CD4-positive, alpha-beta T cell treated with Interleukin-15 for 1 hour (primary cell): Measurements from ENCODE around the gene CYP4A11.
"Not testable (repeated sequence)": the region's sequence is repeated elsewhere in the genome, so short reads cannot be mapped to it uniquely, and the experiment has no call there.

ENCODE experiments used
- DNase-seq: peaks from one replicate; pipeline ENCODE4 v3.0.0-alpha.2; 2020

The CYP4A11 gene

DNA sequence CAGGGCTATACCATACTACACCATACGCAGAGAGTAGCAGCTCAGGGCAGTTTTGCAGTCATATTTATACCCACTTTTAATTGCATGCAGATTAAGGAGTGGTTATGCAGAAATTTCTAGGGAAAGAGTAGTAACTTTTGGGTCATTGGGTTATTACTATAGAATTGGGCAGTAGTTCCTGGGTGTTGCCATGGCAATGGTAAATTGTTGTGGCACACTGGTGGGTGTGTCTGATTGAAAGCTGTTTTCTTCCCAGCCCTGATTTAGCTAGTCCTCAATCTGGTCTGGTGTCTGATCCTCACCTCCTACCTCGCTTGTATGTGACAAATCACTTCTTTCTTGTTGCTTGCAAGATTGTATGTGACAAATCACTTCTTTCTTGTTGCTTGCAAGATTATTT, 30.5 kb downstream of the CYP4A11 start:
- DNase-seq, result no peak

- DNase-seq, result no peak
Observed at GRCh38 chr1:46903481-46903880, 37.8 kb downstream of the CYP4A11 start.

DNA sequence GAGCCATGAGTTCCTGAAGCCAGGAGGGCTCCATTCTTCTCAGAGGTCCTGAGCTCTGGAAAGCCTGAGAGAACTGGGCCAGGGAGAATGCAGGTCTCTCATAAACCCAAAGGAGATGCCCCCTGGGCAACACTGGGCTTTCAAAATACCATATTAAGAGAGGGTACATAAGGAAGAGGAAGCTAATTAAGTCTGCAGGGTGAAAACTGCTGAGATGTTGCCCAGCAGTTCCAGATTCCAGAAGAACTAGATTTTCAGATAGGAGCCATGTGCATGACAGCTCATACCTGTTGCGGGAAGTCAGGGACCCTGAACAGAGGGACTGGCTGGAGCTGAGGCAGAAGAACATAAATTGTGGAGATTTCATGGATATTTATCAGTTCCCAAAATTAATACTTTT, 40.9 kb downstream of the CYP4A11 start:
- no peak for DNase-seq

DNA sequence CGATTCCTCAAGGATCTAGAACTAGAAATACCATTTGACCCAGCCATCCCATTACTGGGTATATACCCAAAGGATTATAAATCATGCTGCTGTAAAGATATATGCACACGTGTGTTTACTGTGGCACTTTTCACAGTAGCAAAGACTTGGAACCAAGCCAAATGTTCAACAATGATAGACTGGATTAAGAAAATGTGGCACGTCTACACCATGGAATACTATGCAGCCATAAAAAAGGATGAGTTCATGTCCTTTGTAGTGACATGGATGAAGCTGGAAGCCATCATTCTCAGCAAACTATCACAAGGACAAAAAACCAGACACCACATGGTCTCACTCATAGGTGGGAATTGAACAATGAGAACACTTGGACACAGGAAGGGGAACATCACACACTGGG, 59.6 kb downstream of the CYP4A11 start:
- not testable (repeated sequence) for DNase-seq
